PC-3 (cell line): Measurements from ENCODE around the gene GUCY2F. TPM values are rescaled to one million over a fixed set of nuclear protein-coding genes. Genes with fewer than 3 reads are reported as not detected.

Experiments
- ATAC-seq: fragments of 200-7000 bp; cut with Tn5 transposase; 2 replicates; pipeline ENCODE4 v1.9.1; 2020; ENCODE audit warnings: mild to moderate bottlenecking, moderate library complexity
- BruUV-seq: library from RNA; stranded (reverse); fragments of 400-500 nt; replicated peaks from 2 replicates; lab custom pipeline; 2021; lab: Mats Ljungman, UMichigan
- CTCF ChIA-PET: fragments of 300-600 bp; sonication (Branson Sonifier 250); formaldehyde crosslinking; loops from one replicate; lab custom pipeline; 2022; ENCODE audit warnings: antibody characterized with exemption; lab: Charles Lee
- POLR2A ChIA-PET: fragments of 300-600 bp; sonication (Branson Sonifier 250); formaldehyde crosslinking; loops from one replicate; lab custom pipeline; 2022; ENCODE audit warnings: antibody characterized with exemption; ENCODE audit not compliant: unreplicated experiment; lab: Charles Lee
- DNase-seq: peaks from one replicate; pipeline ENCODE4 v3.0.0-alpha.2; 2015
- H2AFZ ChIP-seq: fragments of 300-600 bp; sonication (generic); 2 replicates; pipeline ENCODE4 v1.6.0; 2016; ENCODE audit warnings: antibody characterized with exemption, low read length
- H3F3A ChIP-seq: fragments of 300-600 bp; sonication (generic); one replicate; pipeline ENCODE4 v1.6.0; 2017; ENCODE audit warnings: antibody characterized with exemption, low read length, control low read depth, mild to moderate bottlenecking; ENCODE audit not compliant: unreplicated experiment
- H3K27ac ChIP-seq: fragments of 300-600 bp; sonication (generic); 2 replicates; pipeline ENCODE4 v1.5.1; 2016; ENCODE audit warnings: mild to moderate bottlenecking, low read length
- H3K27me3 ChIP-seq: fragments of 300-600 bp; sonication (generic); 2 replicates; pipeline ENCODE4 v1.6.1; 2016; ENCODE audit warnings: low read length, mixed read lengths
- H3K36me3 ChIP-seq: fragments of 300-600 bp; sonication (generic); 2 replicates; pipeline ENCODE4 v1.6.1; 2016; ENCODE audit warnings: low read depth, mixed run types, low read length, mixed read lengths
- H3K4me1 ChIP-seq: fragments of 300-600 bp; sonication (generic); 2 replicates; pipeline ENCODE4 v1.5.1; 2016; ENCODE audit warnings: low read length; ENCODE audit not compliant: insufficient read depth
- H3K4me2 ChIP-seq: fragments of 300-600 bp; sonication (generic); 2 replicates; pipeline ENCODE4 v1.6.0; 2016; ENCODE audit warnings: low read length
- H3K4me3 ChIP-seq: fragments of 300-600 bp; sonication (generic); 2 replicates; pipeline ENCODE4 v1.5.1; 2016; ENCODE audit warnings: mild to moderate bottlenecking, low read length, mixed read lengths
- H3K79me2 ChIP-seq: fragments of 300-600 bp; sonication (generic); 2 replicates; pipeline ENCODE4 v1.6.1; 2017; ENCODE audit warnings: low read length, mixed read lengths
- H3K9ac ChIP-seq: fragments of 300-600 bp; sonication (generic); 2 replicates; pipeline ENCODE4 v1.6.0; 2016; ENCODE audit warnings: mild to moderate bottlenecking, low read length
- H3K9me2 ChIP-seq: fragments of 300-600 bp; sonication (generic); replicated peaks from 2 replicates; pipeline ENCODE4 v1.6.1; 2016; ENCODE audit warnings: mixed run types, low read length, mixed read lengths
- H3K9me3 ChIP-seq: fragments of 300-600 bp; sonication (generic); 2 replicates; pipeline ENCODE4 v1.6.1; 2016; ENCODE audit warnings: low read length, mixed read lengths
- H4K20me1 ChIP-seq: fragments of 300-600 bp; sonication (generic); 2 replicates; pipeline ENCODE4 v1.6.1; 2016; ENCODE audit warnings: low read length, mixed read lengths
- EZH2phosphoT487 ChIP-seq: fragments of 300-600 bp; sonication (generic); IDR thresholded peaks from 2 replicates; pipeline ENCODE4 v1.6.1; 2018; ENCODE audit warnings: mild to moderate bottlenecking, antibody characterized with exemption, low read length, borderline replicate concordance
- intact Hi-C: fragments of 100-400 bp; cut with micrococcal nuclease; formaldehyde crosslinking; loops from 2 replicates; pipeline ENCODE4 v1.9.0; 2023
- total RNA-seq: library from RNA; depleted of rRNA; stranded (reverse); fragments of >200 nt; gene quantifications from 2 replicates; pipeline ENCODE4 v1.2.3, GENCODE V29; 2014; rRNA removed

The GUCY2F gene
- total RNA-seq, 1 experiment from 2014 or later, result not detected

- H3K79me2 ChIP-seq, result no peaks in the 10 kb centered on the region
- no peak for TF ChIP-seq EZH2phosphoT487
- H3K36me3 ChIP-seq, result no peaks in the 10 kb centered on the region
- no peaks in the 10 kb centered on the region for H3K9me2 ChIP-seq
- no peaks in the 10 kb centered on the region for H4K20me1 ChIP-seq
- no peaks in the 10 kb centered on the region for H3F3A ChIP-seq
- H3K4me1 ChIP-seq, result no peaks in the 10 kb centered on the region
- ChIA-PET CTCF (no interaction called here), POLR2A (no interaction called here)
- H2AFZ ChIP-seq, result no peak overlapping the region
- ATAC-seq (no peak), DNase-seq (no peak)
- H3K27ac ChIP-seq, result no peak overlapping the region
- H3K9me3 ChIP-seq, result no peaks in the 10 kb centered on the region
- no peak overlapping the region for H3K9ac ChIP-seq
- no peaks in the 10 kb centered on the region for H3K27me3 ChIP-seq
- intact Hi-C loops, result no loop called here
- BruUV-seq, result no TSS peak
- no peak overlapping the region for H3K4me2 ChIP-seq
- no peak overlapping the region for H3K4me3 ChIP-seq
These were observed 154.6 kb downstream of the GUCY2F start for GRCh38 chrX:109327251-109327650.

Other genes starting within 250 kb of the GUCY2F start
- 10.7 and 13.9 TPM in 2 replicates for gene NXT2, start 54.8 kb upstream of the GUCY2F start, total RNA-seq
- gene KCNE5, start 143.1 kb upstream of the GUCY2F start, total RNA-seq, result not detected in 2 replicates